Measurements from ENCODE around the gene GPR37. TPM values are rescaled to one million over a fixed set of nuclear protein-coding genes. Genes with fewer than 3 reads are reported as not detected.

Gene GPR37
- total RNA-seq, 1 donor from 2014 or later: 0.98 TPM

- Histone ChIP-seq H3K4me1 (no peaks in the 10 kb centered on the region), H3K27me3 (no peaks in the 10 kb centered on the region), H3K27ac (no peak overlapping the region), H3K4me3 (no peak overlapping the region), H3K36me3 (no peaks in the 10 kb centered on the region), H3K9me3 (no peaks in the 10 kb centered on the region)
- DNase-seq (ENCODE audit: extremely low spot score in 2 of 2): no peak
- TF ChIP-seq POLR2A (IDR thresholded peaks at IDR 0.05) (no peak), POLR2AphosphoS5 (IDR thresholded peaks at IDR 0.05; ENCODE audit: insufficient read depth in 1 of 2, low read depth in 1 of 2) (no peak), CTCF (IDR thresholded peaks at IDR 0.05) (no peak)
- intact Hi-C loops (cut with DNase I): no loop called here
Observed at GRCh38 chr7:124780608-124781007, 15.0 kb upstream of the GPR37 start.

GRCh38 chr7:124780056-124780455 is 14.5 kb upstream of the GPR37 start:
- H3K4me1 ChIP-seq: no peaks in the 10 kb centered on the region
- no peaks in the 10 kb centered on the region for H3K27me3 ChIP-seq
- no peaks in the 10 kb centered on the region for H3K36me3 ChIP-seq
- no peak overlapping the region for H3K4me3 ChIP-seq
- no peak overlapping the region for H3K27ac ChIP-seq
- TF ChIP-seq CTCF (IDR thresholded peaks at IDR 0.05): no peak
- TF ChIP-seq POLR2A (IDR thresholded peaks at IDR 0.05): no peak
- TF ChIP-seq POLR2AphosphoS5 (IDR thresholded peaks at IDR 0.05; ENCODE audit: insufficient read depth in 1 of 2, low read depth in 1 of 2): no peak
- H3K9me3 ChIP-seq: no peaks in the 10 kb centered on the region
- no peak for DNase-seq (ENCODE audit: extremely low spot score in 2 of 2)
- intact Hi-C loops (cut with DNase I): no loop called here

GRCh38 chr7:124779620-124780019 is 14.0 kb upstream of the GPR37 start:
- Histone ChIP-seq H3K27ac (no peak overlapping the region), H3K27me3 (no peaks in the 10 kb centered on the region), H3K9me3 (no peaks in the 10 kb centered on the region), H3K4me3 (no peak overlapping the region), H3K4me1 (no peaks in the 10 kb centered on the region), H3K36me3 (no peaks in the 10 kb centered on the region)
- no peak for DNase-seq (ENCODE audit: extremely low spot score in 2 of 2)
- TF ChIP-seq POLR2A (IDR thresholded peaks at IDR 0.05): no peak
- no peak for TF ChIP-seq POLR2AphosphoS5 (IDR thresholded peaks at IDR 0.05; ENCODE audit: insufficient read depth in 1 of 2, low read depth in 1 of 2)
- TF ChIP-seq CTCF (IDR thresholded peaks at IDR 0.05): no peak
- intact Hi-C loops (cut with DNase I): no loop called here

- H3K36me3 ChIP-seq: no peaks in the 10 kb centered on the region
- H3K27me3 ChIP-seq: no peaks in the 10 kb centered on the region
- no peaks in the 10 kb centered on the region for H3K9me3 ChIP-seq
- DNase-seq (ENCODE audit: extremely low spot score in 2 of 2): no peak
- H3K4me1 ChIP-seq: no peaks in the 10 kb centered on the region
- no peak overlapping the region for H3K4me3 ChIP-seq
- intact Hi-C loops (cut with DNase I): no loop called here
- H3K27ac ChIP-seq: no peak overlapping the region
- TF ChIP-seq CTCF (IDR thresholded peaks at IDR 0.05) (no peak), POLR2AphosphoS5 (IDR thresholded peaks at IDR 0.05; ENCODE audit: insufficient read depth in 1 of 2, low read depth in 1 of 2) (no peak), POLR2A (IDR thresholded peaks at IDR 0.05) (no peak)
Observed at GRCh38 chr7:124779194-124779593, 13.6 kb upstream of the GPR37 start.

GRCh38 chr7:124777268-124777667 is 11.7 kb upstream of the GPR37 start:
- intact Hi-C loops (cut with DNase I): no loop called here
- Histone ChIP-seq H3K4me3 (no peak overlapping the region), H3K27me3 (no peaks in the 10 kb centered on the region), H3K27ac (no peak overlapping the region), H3K4me1 (no peaks in the 10 kb centered on the region), H3K36me3 (no peaks in the 10 kb centered on the region), H3K9me3 (no peaks in the 10 kb centered on the region)
- DNase-seq (ENCODE audit: extremely low spot score in 2 of 2): no peak
- TF ChIP-seq POLR2A (IDR thresholded peaks at IDR 0.05): no peak
- TF ChIP-seq CTCF (IDR thresholded peaks at IDR 0.05): no peak
- TF ChIP-seq POLR2AphosphoS5 (IDR thresholded peaks at IDR 0.05; ENCODE audit: insufficient read depth in 1 of 2, low read depth in 1 of 2): no peak

Measured in vagina (tissue), 2 donors.